Gastroesophageal sphincter (tissue), 3 donors: ENCODE measurements around the gene MFF.

Experiments used
- POLR2AphosphoS5 ChIP-seq: sonication (generic); formaldehyde crosslinking; IDR thresholded peaks from one replicate; pipeline ENCODE4 v1.6.1; 2017; ENCODE audit warnings: antibody characterized with exemption
- TF ChIP-seq, protein P1 (sequence below), 4 experiments: fragments of 200-600 bp in 2 of 4; fragments of 450-650 bp in 2 of 4; sonication (generic) in 1 of 4; IDR thresholded peaks; one replicate each; pipeline ENCODE4 v1.5.1; 2017 to 2019; ENCODE audit warnings: antibody characterized with exemption in 4 of 4, mild to moderate bottlenecking in 2 of 4, moderate library complexity in 2 of 4

- no peak for TF ChIP-seq POLR2AphosphoS5
- TF ChIP-seq, protein P1, sequence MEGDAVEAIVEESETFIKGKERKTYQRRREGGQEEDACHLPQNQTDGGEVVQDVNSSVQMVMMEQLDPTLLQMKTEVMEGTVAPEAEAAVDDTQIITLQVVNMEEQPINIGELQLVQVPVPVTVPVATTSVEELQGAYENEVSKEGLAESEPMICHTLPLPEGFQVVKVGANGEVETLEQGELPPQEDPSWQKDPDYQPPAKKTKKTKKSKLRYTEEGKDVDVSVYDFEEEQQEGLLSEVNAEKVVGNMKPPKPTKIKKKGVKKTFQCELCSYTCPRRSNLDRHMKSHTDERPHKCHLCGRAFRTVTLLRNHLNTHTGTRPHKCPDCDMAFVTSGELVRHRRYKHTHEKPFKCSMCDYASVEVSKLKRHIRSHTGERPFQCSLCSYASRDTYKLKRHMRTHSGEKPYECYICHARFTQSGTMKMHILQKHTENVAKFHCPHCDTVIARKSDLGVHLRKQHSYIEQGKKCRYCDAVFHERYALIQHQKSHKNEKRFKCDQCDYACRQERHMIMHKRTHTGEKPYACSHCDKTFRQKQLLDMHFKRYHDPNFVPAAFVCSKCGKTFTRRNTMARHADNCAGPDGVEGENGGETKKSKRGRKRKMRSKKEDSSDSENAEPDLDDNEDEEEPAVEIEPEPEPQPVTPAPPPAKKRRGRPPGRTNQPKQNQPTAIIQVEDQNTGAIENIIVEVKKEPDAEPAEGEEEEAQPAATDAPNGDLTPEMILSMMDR (IDR thresholded peaks at IDR 0.05): no peak
Observed at GRCh38 chr2:227285741-227286236, 39.3 kb upstream of the MFF start.
